ENCODE measurements around the gene ADCY3. TPM values are rescaled to one million over a fixed set of nuclear protein-coding genes. Genes with fewer than 3 reads are reported as not detected.

Gene ADCY3
- total and polyA plus RNA-seq, 2 of the 13 experiments (the other 11 are each of a cell fraction or from before 2014, with no cell fraction given), result 0.11 to 0.61 TPM

- TF ChIP-seq ZNF329 (CRISPR knock-in tag; IDR thresholded peaks at IDR 0.05; ENCODE audit: low read depth) (0 out of 2 replicates have a peak, but pooled peaks have one; percentile 17), ZHX1 (CRISPR knock-in tag; IDR thresholded peaks at IDR 0.05; ENCODE audit: low read depth) (peak; percentile 94; the same call in 1 of the 2 replicates), ZNF20 (CRISPR knock-in tag; IDR thresholded peaks at IDR 0.05) (peak; percentile 54; the same call in 1 of the 2 replicates), MEIS1 (CRISPR knock-in tag; IDR thresholded peaks at IDR 0.05; ENCODE audit: borderline replicate concordance) (peak; percentile 89; the same call in 1 of the 2 replicates), ZBTB2 (CRISPR knock-in tag; IDR thresholded peaks at IDR 0.05; ENCODE audit: low read depth) (peak; percentile 84), DBP (CRISPR knock-in tag; IDR thresholded peaks at IDR 0.05; ENCODE audit: not compliant biosample characterization) (peak; percentile 26), ZUFSP (CRISPR knock-in tag; IDR thresholded peaks at IDR 0.05; ENCODE audit: borderline replicate concordance) (no peak), ATF5 (CRISPR knock-in tag; IDR thresholded peaks at IDR 0.05; ENCODE audit: low read depth) (no peak; the same call in 1 of the 2 replicates), RORA (CRISPR knock-in tag; IDR thresholded peaks at IDR 0.05) (no peak), ZNF44 (CRISPR knock-in tag; IDR thresholded peaks at IDR 0.05) (peak; percentile 77), ZNF704 (CRISPR knock-in tag; IDR thresholded peaks at IDR 0.05; ENCODE audit: borderline replicate concordance) (peak; percentile 70; the same call in 1 of the 2 replicates), NKX3-1 (CRISPR knock-in tag; IDR thresholded peaks at IDR 0.05) (peak; percentile 74; the same call in 1 of the 2 replicates), ZNF674 (CRISPR knock-in tag; IDR thresholded peaks at IDR 0.05; ENCODE audit: low read depth) (no peak), ZBTB43 (CRISPR knock-in tag; conservative IDR thresholded peaks at IDR 0.05) (peak; percentile 65), NR1H2 (CRISPR knock-in tag; IDR thresholded peaks at IDR 0.05; ENCODE audit: borderline replicate concordance, low read depth) (no peak), PHF21A (CRISPR knock-in tag; IDR thresholded peaks at IDR 0.05) (peak; percentile 89)
Measured at GRCh38 chr2:24792874-24793760, 126.9 kb downstream of the ADCY3 start, which contains the start of the genes CENPO and PTRHD1 (continued).

Measured in HepG2 (cell line).